ENCODE data around the gene MOV10L1. TPM values are rescaled to one million over a fixed set of nuclear protein-coding genes. Genes with fewer than 3 reads are reported as not detected.

Gene MOV10L1
- total RNA-seq, 4 donors from 2014 or later = 0.33 to 1.5 (median 1.0) TPM

DNA sequence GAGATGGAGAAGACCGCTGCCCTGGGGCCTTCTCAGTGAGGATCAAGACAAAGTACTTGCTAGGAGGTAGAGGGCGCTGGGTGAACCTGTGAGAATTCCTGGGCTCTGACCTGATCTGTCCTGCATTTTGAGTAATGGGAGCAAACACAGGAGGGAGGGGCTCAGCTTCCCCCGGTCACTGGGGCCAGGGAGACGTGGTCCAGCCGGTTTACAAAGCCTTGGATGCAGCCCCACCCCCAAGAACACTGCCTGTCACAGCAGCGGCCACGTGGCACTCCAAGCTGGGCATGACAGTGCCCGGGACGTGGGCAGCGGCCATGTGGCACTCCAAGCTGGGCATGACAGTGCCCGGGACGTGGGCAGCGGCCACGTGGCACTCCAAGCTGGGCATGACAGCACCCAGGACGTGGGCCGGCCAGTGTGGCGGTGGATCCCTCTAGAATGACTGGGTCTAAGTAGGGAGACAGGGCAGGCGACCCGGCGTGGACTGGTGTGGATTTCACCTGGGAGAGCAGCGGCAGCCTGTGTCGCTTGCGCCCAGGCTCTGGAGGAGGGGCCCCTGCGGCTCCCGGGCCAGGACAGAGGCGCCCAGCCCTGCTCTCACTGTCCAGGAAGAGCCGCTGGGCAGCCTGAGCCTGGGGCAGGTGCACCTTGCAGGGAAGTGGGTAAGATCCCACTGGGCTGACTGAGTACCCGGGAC, 29.2 kb upstream of the MOV10L1 start:
- no peaks in the 10 kb centered on the region for H3K27me3 ChIP-seq
- WGBS, 2 donors = 45 to 66% methylated on average over 16 to 19 of the region's 28 CpGs

DNA sequence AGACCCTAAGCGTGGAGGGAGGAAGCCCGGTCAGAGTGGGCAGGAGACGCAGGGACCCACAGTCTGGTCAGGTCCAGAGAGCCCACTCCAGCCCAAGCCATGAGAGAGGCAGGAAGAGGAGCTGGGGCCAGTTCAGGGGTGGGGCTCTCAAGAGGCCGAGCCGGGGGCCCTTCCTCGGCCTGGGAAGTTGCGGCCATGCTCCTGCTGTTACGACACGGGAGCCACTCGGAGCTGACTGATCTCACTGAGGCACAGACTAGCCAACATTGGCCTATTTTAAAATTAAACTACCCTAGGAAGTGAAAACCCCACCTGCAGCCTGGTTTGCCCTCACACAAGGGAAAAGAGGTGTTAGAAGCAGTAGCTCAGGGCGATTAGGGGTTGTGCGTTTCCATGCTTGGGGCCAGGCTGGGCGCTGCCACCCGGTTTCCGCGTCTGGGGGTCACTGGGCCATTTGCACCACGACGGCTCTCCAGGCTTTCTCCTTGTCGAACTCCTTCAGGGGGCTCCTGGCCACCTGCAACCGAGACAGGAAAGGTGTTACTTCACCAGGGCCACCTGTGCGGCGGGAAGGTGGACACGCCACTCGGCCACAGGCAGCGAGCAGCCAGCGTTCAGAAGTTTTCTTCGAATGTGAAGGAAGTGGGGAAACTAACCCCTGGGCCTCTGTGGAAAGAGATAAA, 28.5 kb upstream of the MOV10L1 start:
- 60 to 76% methylated on average over 14 to 18 of the region's 27 CpGs for WGBS, 2 donors
- intact Hi-C loops (cut with DNase I) = no loop called here
- TF ChIP-seq POLR2A (IDR thresholded peaks at IDR 0.05) (no peak), CTCF (IDR thresholded peaks at IDR 0.05) (no peak)
- Histone ChIP-seq H3K27ac (no peak overlapping the region), H3K27me3 (no peaks in the 10 kb centered on the region), H3K9me3 (no peaks in the 10 kb centered on the region), H3K4me3 (replicated peaks in 1 of 3) (no peak overlapping the region), H3K4me1 (peaks cover 12 to 16% of the 10 kb centered on the region in 2 donors), H3K36me3 (no peaks in the 10 kb centered on the region)
- DNase-seq = no peak

More for the DNA sequence above, 29.2 kb upstream of the MOV10L1 start:
- H3K36me3 ChIP-seq = no peaks in the 10 kb centered on the region
- no peaks in the 10 kb centered on the region for H3K9me3 ChIP-seq
- no peak overlapping the region for H3K4me3 ChIP-seq (replicated peaks in 1 of 3)
- DNase-seq = peak; percentile 11 to 16
- no peak overlapping the region for H3K27ac ChIP-seq
- peaks cover 12 to 16% of the 10 kb centered on the region in 2 donors for H3K4me1 ChIP-seq
- no peak for TF ChIP-seq CTCF (IDR thresholded peaks at IDR 0.05)
- no peak for TF ChIP-seq POLR2A (IDR thresholded peaks at IDR 0.05)
- intact Hi-C loops (cut with DNase I) = no loop called here

GRCh38 chr22:50061824-50062355, 27.9 kb upstream of the MOV10L1 start:
- peaks cover 12 to 16% of the 10 kb centered on the region in 2 donors for H3K4me1 ChIP-seq
- DNase-seq = no peak
- no peaks in the 10 kb centered on the region for H3K36me3 ChIP-seq
- TF ChIP-seq POLR2A (IDR thresholded peaks at IDR 0.05) = no peak
- no peak for TF ChIP-seq CTCF (IDR thresholded peaks at IDR 0.05)
- H3K4me3 ChIP-seq (replicated peaks in 1 of 3) = no peak overlapping the region
- H3K27me3 ChIP-seq = no peaks in the 10 kb centered on the region
- intact Hi-C loops (cut with DNase I) = no loop called here
- H3K9me3 ChIP-seq = no peaks in the 10 kb centered on the region
- H3K27ac ChIP-seq = no peak overlapping the region
- WGBS, 2 donors = 61 to 80% methylated on average over 10 to 16 of the region's 17 CpGs

- DNase-seq = no peak
- H3K9me3 ChIP-seq = no peaks in the 10 kb centered on the region
- no peaks in the 10 kb centered on the region for H3K36me3 ChIP-seq
- no peak overlapping the region for H3K4me3 ChIP-seq (replicated peaks in 1 of 3)
- WGBS, 2 donors = 90 to 98% methylated on average over 15 of the region's 19 CpGs
- intact Hi-C loops (cut with DNase I) = no loop called here
- peaks cover 12 to 16% of the 10 kb centered on the region in 2 donors for H3K4me1 ChIP-seq
- no peak for TF ChIP-seq CTCF (IDR thresholded peaks at IDR 0.05)
- TF ChIP-seq POLR2A (IDR thresholded peaks at IDR 0.05) = no peak
- H3K27me3 ChIP-seq = no peaks in the 10 kb centered on the region
- H3K27ac ChIP-seq = no peak overlapping the region
These were observed 27.2 kb upstream of the MOV10L1 start for GRCh38 chr22:50062509-50063135.

Measured in thyroid gland (tissue), 4 donors.